GM10266 (cell line): ENCODE data around the gene SET.

ENCODE experiments used
- DNase-seq: peaks from one replicate; pipeline ENCODE4 v3.0.0; 2012; ENCODE audit errors: extremely low spot score
- CTCF ChIP-seq: IDR thresholded peaks from 2 replicates; pipeline ENCODE4 v1.5.1; 2012; ENCODE audit warnings: mild to moderate bottlenecking, low read depth; ENCODE audit not compliant: control insufficient read depth, insufficient read depth; ENCODE audit errors: missing control alignments

The SET gene

DNA sequence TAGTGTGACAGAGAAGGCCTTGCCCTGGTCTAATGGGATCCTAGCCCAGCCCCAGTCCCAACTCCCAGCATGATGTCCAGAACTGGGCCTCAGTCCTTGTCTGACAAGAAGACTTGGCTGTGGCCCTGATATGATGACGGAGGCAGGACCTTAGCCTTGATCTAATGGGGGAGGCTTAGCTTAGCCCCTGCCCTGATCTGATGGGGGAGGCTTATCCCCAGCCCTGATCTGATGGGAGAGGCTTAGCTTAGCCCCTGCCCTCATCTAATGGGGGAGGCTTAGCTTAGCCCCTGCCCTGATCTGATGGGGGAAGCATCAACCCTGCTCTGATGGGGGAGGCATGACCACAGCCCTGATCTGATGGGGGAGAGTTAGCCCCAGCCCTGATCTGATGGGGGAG is 17.0 kb downstream of the SET start:
- TF ChIP-seq CTCF, result no peak
- DNase-seq, result no peak

DNA sequence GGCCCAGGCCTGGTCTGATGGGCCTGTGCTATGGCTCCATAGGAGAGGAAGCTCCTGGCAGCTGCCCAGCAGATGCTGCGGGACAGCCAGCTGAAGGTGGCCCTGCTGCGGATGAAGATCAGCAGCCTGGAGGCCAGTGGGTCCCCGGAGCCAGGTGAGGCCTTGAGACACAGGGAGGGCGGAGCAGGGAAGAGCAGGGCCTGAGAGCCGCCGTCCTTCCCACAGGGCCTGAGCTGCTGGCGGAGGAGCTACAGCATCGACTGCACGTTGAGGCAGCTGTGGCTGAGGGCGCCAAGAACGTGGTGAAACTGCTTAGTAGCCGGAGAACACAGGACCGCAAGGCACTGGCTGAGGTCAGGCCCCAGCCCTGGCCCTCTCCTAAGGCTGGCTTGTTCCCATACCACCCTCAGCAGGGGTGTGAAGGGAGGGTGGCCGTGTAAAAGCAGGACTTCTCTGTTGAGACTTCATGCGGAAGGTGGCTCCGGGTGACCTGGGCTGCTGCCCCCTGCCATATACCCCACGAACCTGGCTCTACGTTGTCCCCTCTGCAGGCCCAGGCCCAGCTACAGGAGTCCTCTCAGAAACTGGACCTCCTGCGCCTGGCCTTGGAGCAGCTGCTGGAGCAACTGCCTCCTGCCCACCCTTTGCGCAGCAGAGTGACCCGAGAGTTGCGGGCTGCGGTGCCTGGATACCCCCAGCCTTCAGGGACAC is 17.8 kb downstream of the SET start:
- DNase-seq, result no peak
- no peak for TF ChIP-seq CTCF

DNA sequence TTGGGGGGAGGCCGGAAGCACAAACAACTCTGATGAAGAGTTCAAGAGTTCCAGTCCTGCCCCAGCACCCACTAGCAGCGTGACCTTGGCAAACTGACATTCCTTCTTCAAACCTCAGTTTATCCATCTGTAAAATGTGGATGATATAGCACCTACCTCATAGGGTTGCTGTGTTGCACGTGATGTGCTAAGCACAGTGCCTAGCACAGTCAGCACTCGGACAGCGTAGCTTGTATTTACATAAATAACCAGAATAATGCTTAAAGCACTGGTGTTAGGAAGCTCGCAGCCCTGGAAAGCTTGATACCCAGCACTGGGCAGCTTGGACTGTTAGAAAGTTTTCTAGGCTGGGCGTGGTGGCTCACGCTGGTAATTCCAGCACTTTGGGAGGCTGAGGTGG is 18.4 kb downstream of the SET start:
- DNase-seq, result no peak
- no peak for TF ChIP-seq CTCF

DNA sequence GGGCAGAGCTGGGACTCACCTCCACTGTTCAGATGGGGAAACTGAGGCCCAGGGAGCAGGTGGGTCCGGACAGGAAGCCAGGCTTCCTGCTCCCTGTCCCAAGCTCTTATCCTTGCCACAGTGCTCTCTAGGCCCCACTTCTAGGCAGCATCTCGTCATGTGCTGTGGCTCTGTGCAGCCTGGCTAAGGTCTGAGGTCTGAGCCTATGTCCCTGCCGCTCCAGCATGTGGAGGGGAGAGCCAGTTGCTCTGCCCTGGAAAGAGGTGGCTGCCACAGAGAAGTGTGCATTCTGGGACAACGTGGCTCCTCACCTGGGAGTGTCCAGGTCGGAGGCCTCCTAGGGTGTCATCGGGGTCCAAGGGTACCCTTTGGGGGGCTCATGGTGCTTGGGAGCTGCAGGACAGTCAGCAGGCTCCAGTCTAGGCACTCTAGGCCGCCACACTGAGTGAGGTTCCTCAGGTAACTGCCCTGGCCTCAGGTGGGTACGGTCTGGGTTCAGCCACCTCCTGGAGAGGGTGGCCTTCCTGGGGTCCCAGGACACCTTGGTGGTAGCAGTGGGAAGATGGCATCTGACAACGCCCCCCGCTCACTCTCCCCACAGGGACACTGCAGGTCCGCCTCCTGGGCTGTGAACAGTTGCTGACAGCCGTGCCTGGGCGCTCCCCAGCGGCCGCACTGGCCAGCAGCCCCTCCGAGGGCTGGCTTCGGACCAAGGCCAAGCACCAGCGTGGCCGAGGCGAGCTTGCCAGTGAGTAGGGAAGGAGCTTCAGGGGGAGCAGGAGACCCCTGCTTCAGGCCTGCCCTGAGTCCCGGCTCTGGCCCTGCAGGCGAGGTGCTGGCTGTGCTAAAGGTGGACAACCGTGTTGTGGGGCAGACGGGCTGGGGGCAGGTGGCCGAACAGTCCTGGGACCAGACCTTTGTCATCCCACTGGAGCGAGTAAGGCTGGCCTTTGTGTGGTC is 23.7 kb downstream of the SET start:
- DNase-seq, result no peak
- TF ChIP-seq CTCF, result no peak

DNA sequence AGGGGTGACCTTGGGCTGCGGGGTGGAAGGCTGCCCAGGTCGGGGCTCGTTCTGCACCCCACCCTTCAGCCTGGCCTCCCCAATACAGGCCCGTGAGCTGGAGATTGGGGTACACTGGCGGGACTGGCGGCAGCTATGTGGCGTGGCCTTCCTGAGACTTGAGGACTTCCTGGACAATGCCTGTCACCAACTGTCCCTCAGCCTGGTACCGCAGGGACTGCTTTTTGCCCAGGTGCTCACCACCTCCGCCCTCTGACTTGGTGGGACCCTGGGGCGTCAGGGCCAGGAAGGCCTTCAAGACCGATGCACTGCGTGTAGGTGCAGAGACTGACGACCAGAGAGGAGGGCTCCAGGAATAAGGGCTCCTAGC is 24.4 kb downstream of the SET start:
- no peak for TF ChIP-seq CTCF

DNA sequence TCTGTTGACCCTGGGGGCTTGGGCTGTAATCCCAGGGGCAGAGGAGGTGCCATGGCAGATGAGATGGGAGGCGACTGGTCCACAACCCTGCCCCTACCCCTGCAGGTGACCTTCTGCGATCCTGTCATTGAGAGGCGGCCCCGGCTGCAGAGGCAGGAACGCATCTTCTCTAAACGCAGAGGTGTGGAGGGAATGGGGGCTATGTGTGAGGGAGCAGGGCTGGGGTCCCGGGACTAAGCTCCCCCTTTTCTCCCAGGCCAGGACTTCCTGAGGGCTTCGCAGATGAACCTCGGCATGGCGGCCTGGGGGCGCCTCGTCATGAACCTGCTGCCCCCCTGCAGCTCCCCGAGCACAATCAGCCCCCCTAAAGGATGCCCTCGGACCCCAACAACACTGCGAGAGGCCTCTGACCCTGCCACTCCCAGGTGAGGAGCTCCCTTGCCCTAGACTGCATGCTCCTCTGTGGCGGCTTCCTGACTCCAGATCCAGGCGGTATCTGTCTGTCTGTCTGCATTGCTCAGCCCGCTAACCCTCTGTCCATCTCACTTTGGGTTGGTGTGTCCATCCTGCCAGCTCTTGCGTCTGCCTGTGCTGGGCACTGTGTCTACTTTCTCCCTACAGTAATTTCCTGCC is 25.0 kb downstream of the SET start:
- DNase-seq, result no peak
- no peak for TF ChIP-seq CTCF

More for the DNA sequence above, 24.4 kb downstream of the SET start:
- DNase-seq, result no peak
